ENCODE results near the gene BBC3. TPM values are rescaled to one million over a fixed set of nuclear protein-coding genes. Genes with fewer than 3 reads are reported as not detected.
"Not testable (repeated sequence)": the region's sequence is repeated elsewhere in the genome, so short reads cannot be mapped to it uniquely, and the experiment has no call there.

The BBC3 gene
- total RNA-seq, 2 experiments from 2014 or later = 14.0 to 16.7 TPM

DNA sequence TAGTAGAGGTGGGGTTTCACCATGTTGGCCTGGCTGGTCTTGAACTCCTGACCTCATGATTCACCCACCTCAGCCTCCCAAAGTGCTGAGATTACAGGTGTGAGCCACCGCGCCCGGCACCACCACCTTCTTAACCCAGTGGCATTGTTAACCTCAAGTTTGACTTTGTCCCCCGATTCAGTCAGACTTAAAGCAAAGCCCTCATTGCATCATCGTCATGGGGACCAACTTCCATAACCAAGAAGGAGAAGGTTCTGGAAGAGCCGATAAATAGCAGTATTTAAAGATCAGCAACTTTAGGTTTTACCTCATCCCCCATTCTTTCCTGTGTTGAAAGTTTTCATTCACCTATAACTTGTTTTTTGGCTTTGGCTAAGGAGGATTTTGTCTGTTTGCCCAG lies 37.0 kb upstream of the BBC3 start:
- peaks cover 27% of the 10 kb centered on the region for H3K36me3 Mint-ChIP-seq
- no peak overlapping the region for H3K4me3 Mint-ChIP-seq
- CTCF ChIA-PET = interaction anchor here (0.7 kb wide), 1 partner anchor 298 kb away, joined by 3 read pairs; no protein-coding TSS in a partner anchor
- no peaks in the 10 kb centered on the region for H3K27me3 Mint-ChIP-seq
- H3K9me3 Mint-ChIP-seq (ENCODE audit: low read depth) = no peaks in the 10 kb centered on the region
- H3K4me1 Mint-ChIP-seq = peaks cover 9% of the 10 kb centered on the region
- no peak for ATAC-seq
- no peak overlapping the region for H3K27ac Mint-ChIP-seq
- DNase-seq = no peak

DNA sequence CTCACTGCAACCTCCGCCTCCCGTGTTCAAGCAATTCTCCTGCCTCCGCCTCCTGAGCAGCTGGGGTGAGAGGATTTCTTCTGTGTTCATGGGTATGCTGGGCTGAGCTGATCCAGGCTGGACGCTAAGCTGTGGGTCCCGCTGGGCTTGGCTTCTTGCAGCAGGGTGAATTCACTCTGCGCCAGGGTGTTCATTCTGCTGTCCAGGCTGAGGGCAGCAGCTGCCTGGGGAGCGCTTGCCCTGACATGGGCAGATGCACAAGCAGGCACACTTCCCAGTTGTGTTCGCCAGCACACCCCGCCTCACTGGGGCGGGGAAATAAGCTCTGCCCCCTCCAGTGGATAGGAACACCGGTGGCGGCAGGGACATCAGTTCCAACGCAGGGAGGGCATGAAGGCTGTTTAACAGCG lies 36.4 kb upstream of the BBC3 start:
- no peaks in the 10 kb centered on the region for H3K9me3 Mint-ChIP-seq (ENCODE audit: low read depth)
- no peaks in the 10 kb centered on the region for H3K27me3 Mint-ChIP-seq
- no peak overlapping the region for H3K27ac Mint-ChIP-seq
- peaks cover 5% of the 10 kb centered on the region for H3K4me1 Mint-ChIP-seq
- CTCF ChIA-PET = no interaction called here
- DNase-seq (no peak), ATAC-seq (no peak)
- H3K36me3 Mint-ChIP-seq = peaks cover 32% of the 10 kb centered on the region
- no peak overlapping the region for H3K4me3 Mint-ChIP-seq

DNA sequence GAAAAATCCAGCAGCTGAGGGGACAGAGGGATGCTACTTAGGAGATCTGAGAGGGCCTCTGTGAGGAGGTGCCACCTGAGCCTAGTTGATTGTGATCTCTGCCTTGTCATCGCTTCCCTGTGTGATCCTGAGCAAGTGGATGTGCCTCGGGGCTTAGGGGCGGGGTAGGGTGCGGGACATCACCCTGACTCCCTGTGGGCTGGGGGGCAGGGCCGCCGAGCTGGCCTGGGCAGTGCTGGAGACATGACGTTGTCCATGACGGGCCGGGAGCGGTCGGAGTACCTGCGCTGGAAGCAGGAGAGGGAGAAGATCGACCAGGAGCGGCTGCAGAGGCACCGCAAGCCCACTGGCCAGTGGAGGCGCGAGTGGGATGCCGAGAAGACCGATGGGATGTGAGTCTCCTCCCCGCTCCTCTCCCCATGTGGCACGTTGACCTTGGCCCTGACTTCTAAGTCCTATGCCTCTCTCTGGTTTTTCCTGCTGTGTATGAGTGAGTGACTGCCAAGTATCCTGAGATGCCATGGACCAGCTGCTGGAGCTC lies 35.5 kb upstream of the BBC3 start:
- ATAC-seq (no peak), DNase-seq (no peak)
- Mint-ChIP-seq H3K9me3 (ENCODE audit: low read depth) (no peaks in the 10 kb centered on the region), H3K27ac (no peak overlapping the region), H3K27me3 (no peaks in the 10 kb centered on the region), H3K4me3 (no peak overlapping the region), H3K4me1 (peaks cover 4% of the 10 kb centered on the region), H3K36me3 (peaks cover 35% of the 10 kb centered on the region)
- CTCF ChIA-PET = no interaction called here

DNA sequence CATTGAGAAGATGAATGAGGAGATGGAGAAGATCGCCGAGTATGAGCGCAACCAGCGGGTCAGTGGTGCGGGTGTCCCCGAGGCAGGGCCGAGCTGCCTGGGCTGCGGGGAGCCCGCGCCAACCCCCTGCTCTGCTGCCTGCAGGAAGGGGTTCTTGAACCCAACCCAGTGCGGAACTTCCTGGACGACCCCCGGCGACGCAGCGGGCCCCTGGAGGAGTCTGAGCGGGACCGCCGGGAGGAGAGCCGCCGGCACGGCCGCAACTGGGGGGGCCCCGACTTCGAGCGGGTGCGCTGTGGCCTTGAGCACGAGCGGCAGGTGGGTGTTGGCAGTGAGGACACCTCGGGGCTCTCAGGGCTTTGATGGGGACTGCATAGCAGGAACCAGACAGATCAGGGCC lies 33.6 kb upstream of the BBC3 start:
- H3K36me3 Mint-ChIP-seq = peaks cover 46% of the 10 kb centered on the region

DNA sequence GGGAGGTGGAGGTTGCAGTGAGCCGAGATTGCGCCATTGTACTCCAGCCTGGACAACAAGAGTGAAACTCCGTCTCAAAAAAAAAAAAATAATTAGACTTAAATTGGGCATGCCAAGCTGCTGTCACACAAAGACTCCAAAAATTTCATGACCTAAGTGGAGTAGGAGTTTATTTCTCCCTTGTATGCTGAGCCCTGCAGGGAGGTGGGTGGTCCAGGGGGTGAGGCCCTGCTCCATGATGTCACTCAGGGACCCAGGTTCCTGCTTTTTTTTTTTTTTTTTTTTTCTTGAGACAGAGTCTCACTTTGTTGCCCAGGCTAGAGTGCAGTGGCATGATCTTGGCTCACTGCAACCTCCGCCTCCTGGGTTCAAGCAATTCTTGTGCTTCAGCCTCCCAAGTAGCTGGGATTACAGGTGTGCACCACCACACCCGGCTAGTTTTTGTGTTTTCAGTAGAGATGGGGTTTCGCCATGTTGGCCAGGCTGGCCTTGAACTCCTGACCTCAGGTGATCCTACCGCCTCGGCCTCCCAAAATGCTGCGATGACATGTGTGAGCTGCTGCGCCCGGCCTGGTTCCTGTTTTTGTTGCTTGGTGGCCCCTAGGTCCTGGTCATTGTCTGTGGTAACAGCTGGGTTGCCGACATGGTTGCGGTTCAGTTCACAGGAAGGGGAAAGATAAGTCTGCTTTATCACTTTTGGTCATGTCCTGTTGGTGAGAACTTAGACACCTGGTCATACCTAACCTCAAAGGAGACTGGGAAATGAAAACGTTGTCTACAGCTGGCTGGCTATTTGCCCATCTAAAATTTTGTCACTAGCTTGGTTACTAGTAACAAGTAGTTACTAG lies 31.2 kb upstream of the BBC3 start:
- Mint-ChIP-seq H3K4me1 (peaks cover 23% of the 10 kb centered on the region), H3K36me3 (peaks cover 49% of the 10 kb centered on the region)
- not testable (repeated sequence) for H3K4me3 Mint-ChIP-seq; H3K27me3 Mint-ChIP-seq; H3K27ac Mint-ChIP-seq; ATAC-seq; H3K9me3 Mint-ChIP-seq (ENCODE audit: low read depth); DNase-seq
- CTCF ChIA-PET = interaction anchor here (0.7 to 1.4 kb wide), 3 partner anchors 12 to 52 kb away, joined by 3 to 6 read pairs (median 4); no protein-coding TSS in a partner anchor

More for the DNA sequence above, 33.6 kb upstream of the BBC3 start:
- no peak overlapping the region for H3K27ac Mint-ChIP-seq
- ATAC-seq (no peak), DNase-seq (no peak)
- CTCF ChIA-PET = interaction anchor here (0.9 kb wide), 1 partner anchor 54 kb away, joined by 3 read pairs; no protein-coding TSS in a partner anchor
- H3K4me3 Mint-ChIP-seq = no peak overlapping the region
- H3K4me1 Mint-ChIP-seq = peaks cover 8% of the 10 kb centered on the region
- no peaks in the 10 kb centered on the region for H3K9me3 Mint-ChIP-seq (ENCODE audit: low read depth)
- no peaks in the 10 kb centered on the region for H3K27me3 Mint-ChIP-seq

DNA sequence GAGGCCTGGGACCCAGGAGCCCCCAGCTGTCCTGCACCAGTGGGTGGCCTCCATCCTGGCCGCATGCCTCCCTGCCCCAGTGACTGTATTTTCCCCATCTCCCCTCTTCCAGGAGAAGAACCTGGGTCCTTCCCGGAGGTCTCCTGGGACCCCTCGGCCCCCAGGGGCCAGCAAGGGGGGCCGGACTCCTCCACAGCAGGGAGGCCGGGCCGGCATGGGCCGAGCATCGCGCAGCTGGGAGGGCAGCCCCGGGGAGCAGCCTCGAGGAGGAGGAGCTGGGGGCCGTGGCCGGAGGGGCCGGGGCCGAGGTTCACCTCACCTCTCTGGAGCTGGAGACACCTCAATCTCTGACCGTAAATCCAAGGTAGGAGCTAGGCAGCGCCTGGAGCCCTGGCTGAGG lies 29.5 kb upstream of the BBC3 start:
- DNase-seq = no peak
- peaks cover 37% of the 10 kb centered on the region for H3K36me3 Mint-ChIP-seq
- CTCF ChIA-PET = interaction anchor here (1.0 to 1.5 kb wide), 4 partner anchors 13 to 50 kb away, joined by 3 to 5 read pairs (median 3); partner anchors contain the start of gene INAFM1
- no peaks in the 10 kb centered on the region for H3K9me3 Mint-ChIP-seq (ENCODE audit: low read depth)
- no peaks in the 10 kb centered on the region for H3K27me3 Mint-ChIP-seq
- no peak overlapping the region for H3K27ac Mint-ChIP-seq
- peaks cover 28% of the 10 kb centered on the region for H3K4me1 Mint-ChIP-seq
- no peak overlapping the region for H3K4me3 Mint-ChIP-seq
- ATAC-seq = no peak

DNA sequence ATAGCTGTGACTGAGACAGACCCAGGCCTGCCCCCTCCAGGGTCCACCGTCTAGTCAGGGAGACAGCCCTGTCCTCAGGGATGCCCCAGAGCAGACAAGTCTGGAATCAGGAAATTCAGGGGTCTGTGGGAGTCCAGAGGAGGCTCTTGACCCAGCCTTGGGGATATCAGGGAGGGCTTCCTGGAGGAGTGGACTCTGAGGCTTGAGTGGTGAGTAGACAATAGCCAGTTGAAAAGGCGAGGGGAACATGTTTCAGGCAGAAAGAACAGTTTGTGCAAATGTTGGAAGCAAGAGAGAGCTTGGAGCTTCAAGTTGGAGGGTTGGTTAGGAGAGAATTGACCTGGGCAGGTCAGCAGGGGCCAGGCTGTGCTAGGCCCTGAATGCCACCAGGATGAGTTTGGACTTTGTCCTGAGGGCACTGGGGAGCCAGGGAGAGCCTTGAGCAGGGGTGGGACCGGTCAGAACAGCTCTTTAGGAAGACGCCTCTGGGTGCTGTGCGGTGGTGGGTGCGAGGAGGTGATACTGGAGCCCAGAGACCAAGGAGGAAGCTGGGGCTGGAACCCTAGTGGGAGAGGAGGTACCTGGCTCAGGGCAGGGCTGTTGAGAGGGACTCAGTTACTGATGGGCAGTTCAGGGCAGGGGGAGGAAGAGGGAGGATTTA lies 28.0 kb upstream of the BBC3 start:
- H3K4me3 Mint-ChIP-seq = peak overlapping the region; percentile 19
- peak overlapping the region; percentile 7 for H3K27ac Mint-ChIP-seq

DNA sequence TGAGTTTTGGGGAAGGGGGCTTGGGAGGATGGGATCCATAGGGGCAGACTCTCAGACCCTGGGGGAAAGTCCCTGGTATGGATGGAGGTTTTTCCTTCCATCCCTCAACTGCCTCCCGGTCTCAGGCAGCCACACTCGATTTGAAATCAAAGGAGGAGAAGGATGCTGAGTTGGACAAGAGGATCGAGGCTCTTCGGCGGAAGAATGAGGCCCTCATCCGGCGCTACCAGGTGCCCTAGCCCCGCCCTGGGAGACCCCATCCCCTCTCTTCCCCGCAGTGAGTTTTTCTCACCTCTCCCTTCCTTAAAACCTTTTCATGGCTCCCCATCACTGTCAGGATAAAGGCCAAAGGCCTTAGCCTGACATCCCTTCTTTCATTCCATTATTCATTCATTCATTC lies 27.4 kb upstream of the BBC3 start:
- ATAC-seq = no peak
- peak overlapping the region; percentile 85 for H3K4me3 Mint-ChIP-seq
- no peaks in the 10 kb centered on the region for H3K27me3 Mint-ChIP-seq
- H3K27ac Mint-ChIP-seq = peak overlapping the region; percentile 7
- no peaks in the 10 kb centered on the region for H3K9me3 Mint-ChIP-seq (ENCODE audit: low read depth)
- peaks cover 29% of the 10 kb centered on the region for H3K36me3 Mint-ChIP-seq
- CTCF ChIA-PET = interaction anchor here (1.1 to 1.5 kb wide), 2 partner anchors 14 to 16 kb away, joined by 4 to 6 read pairs; partner anchors contain the start of gene INAFM1
- DNase-seq = no peak
- peaks cover 28% of the 10 kb centered on the region for H3K4me1 Mint-ChIP-seq

More for the DNA sequence above, 28.0 kb upstream of the BBC3 start:
- Mint-ChIP-seq H3K27me3 (no peaks in the 10 kb centered on the region), H3K4me1 (peaks cover 28% of the 10 kb centered on the region), H3K9me3 (ENCODE audit: low read depth) (no peaks in the 10 kb centered on the region), H3K36me3 (peaks cover 29% of the 10 kb centered on the region)
- ATAC-seq (no peak), DNase-seq (no peak)
- CTCF ChIA-PET = interaction anchor here (1.1 to 1.5 kb wide), 2 partner anchors 15 kb away, joined by 4 to 6 read pairs; partner anchors contain the start of gene INAFM1

DNA sequence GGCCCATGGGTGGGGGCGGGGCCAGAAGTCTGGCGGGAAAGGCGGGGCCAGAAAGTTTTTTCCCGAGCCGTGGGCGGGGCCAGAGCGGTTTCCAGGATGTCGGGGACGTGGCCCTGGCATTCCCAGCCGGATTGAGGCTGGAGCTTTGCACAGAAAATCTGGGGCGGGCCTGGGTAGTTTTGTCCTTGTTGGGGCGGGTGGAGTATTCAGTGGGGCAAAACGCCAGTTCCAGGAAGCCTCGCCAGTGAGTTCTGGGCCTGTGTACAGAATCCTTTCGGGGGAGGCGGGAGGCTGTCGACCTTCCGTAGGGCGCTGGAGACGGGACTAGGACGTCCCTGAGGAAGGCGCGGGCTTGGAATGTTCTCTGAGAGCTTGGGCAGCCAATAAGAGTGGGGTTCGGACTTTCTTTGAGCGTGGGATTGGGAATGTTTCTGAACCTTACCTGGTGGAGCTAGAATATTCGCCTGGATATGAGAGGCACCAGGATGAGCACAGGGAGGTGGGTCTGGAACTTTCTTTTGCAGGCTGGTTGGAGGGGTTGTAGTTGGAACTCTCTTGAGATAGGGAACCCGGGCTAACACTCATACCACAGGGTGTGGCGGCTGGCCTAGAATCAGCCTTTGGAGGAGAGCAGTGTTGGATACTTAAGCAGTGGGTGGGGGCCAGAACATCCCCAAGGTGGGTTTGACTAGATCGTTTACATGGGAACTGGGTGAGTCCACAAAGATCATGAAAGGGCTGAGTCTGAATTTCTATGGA lies 26.6 kb upstream of the BBC3 start:
- Mint-ChIP-seq H3K36me3 (peaks cover 24% of the 10 kb centered on the region), H3K27ac (peak overlapping the region; percentile 92), H3K4me3 (peak overlapping the region; percentile 85), H3K27me3 (no peaks in the 10 kb centered on the region), H3K4me1 (peaks cover 27% of the 10 kb centered on the region), H3K9me3 (ENCODE audit: low read depth) (no peaks in the 10 kb centered on the region)
- peak; percentile 49 for DNase-seq
- peak; percentile 2 for ATAC-seq
- CTCF ChIA-PET = interaction anchor here (0.9 to 5.2 kb wide), 9 partner anchors 12 to 245 kb away, joined by 3 to 106 read pairs (median 5); partner anchors contain the start of genes DHX34, INAFM1 and SAE1

DNA sequence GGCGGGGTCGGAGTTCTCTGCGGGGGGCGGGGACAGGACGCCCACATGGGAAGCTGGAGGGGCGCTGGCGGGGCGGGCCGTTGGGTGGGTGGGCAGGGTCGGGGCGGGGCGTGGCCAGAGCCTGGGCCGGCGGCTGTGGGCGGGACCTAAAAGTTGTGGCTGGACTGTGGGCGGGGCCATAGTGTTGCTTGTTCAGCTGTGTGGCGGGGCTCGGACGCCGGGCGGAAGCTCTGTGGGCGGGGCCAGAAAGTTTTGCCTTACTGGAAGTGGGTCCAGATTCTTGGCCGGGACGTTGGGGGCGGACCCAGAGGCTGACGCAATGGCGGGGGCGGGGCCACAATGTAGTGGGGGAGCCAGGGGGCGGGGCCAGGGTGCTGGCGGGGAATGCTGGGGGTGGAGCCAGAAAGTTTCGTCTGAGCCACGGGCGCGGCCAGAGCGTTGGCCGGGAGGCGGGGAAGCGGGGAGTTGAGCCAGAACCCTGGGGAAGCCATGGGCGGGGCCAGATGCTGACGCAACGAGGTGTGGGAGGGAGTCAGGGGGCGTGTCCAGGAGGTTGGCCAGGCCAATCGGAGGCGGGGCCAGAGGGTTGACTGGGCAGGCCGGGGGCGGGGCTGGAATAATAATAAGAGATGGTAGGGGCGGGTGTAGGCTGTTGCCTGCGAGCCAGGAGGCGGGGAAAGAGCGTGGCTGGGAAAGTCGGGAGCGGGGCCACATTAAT lies 25.9 kb upstream of the BBC3 start:
- H3K4me1 Mint-ChIP-seq = peaks cover 24% of the 10 kb centered on the region
- H3K27ac Mint-ChIP-seq = peak overlapping the region; percentile 92
- H3K9me3 Mint-ChIP-seq (ENCODE audit: low read depth) = no peaks in the 10 kb centered on the region
- no peaks in the 10 kb centered on the region for H3K27me3 Mint-ChIP-seq
- DNase-seq (peak; percentile 100), ATAC-seq (peak; percentile 89)
- CTCF ChIA-PET = interaction anchor here (0.9 to 5.2 kb wide), 12 partner anchors 11 to 862 kb away, joined by 3 to 106 read pairs (median 4); partner anchors contain the start of genes DHX34, INAFM1 and SAE1
- peaks cover 19% of the 10 kb centered on the region for H3K36me3 Mint-ChIP-seq
- peak overlapping the region; percentile 85 for H3K4me3 Mint-ChIP-seq

DNA sequence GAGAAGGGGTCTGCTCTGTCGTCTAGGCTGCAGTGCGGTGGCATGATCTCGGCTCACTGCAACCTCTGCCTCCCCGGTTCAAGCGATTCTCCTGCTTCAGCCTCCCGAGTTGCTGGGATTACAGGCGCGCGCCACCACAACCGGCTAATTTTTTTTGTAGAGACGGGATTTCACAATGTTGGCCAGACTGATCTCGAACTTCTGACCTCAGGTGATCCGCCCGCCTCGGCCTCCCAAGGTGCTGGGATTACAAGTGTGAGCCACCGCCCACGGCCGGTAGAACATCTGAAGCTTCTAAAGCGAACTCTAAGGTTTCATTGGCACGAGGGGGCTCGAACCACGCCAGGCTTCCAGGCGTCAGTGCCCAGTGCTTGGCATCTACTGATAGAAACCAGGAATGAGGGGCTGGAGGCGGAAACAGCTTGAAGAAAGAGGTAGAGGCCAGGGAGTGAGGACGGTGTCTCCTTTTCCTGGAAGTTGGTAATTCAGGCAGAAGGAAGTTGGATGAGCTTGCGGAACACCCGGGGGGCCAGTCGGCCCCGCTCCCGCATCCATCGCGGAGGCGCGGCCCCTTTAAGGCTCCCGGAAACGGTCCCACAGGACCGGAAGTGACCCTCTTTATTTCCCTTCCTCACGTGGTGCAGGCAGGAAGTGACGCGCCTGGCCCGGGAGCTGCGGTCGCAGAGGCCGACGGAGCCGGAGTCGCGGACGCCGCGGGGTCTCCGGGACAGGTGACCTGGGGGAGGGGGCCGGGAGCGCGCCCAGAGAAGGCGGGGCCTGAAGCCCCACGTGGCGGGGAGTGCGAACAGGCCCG lies 25.1 kb upstream of the BBC3 start, which contains the start of gene CCDC9:
Gene CCDC9 (plus strand): TSS at position 647 of the 814 bp plus-strand sequence. CDS start 1,876 bp downstream, outside the sequence.
- CTCF ChIA-PET = interaction anchor here (0.7 to 5.2 kb wide), 12 partner anchors 10 to 861 kb away, joined by 3 to 106 read pairs (median 4); partner anchors contain the start of genes INAFM1 and SAE1
- peak; percentile 98 for DNase-seq
- Mint-ChIP-seq H3K4me1 (peaks cover 23% of the 10 kb centered on the region), H3K27ac (peak within 1 kb of the TSS; percentile 92), H3K9me3 (ENCODE audit: low read depth) (no peaks in the 10 kb centered on the region), H3K4me3 (peak within 1 kb of the TSS; percentile 85), H3K27me3 (no peaks in the 10 kb centered on the region), H3K36me3 (peaks cover 15% of the 10 kb centered on the region)
- no peak for ATAC-seq
